Measurements from ENCODE around the gene CLDN3.
A peak's percentile ranks its signal among the peaks of the same experiment; 100 is the strongest.
"Not testable (repeated sequence)": the region's sequence is repeated elsewhere in the genome, so short reads cannot be mapped to it uniquely, and the experiment has no call there.

Gene CLDN3

GRCh38 chr7:73737491-73738219, 32.4 kb downstream of the CLDN3 start:
- DNase-seq (ENCODE audit: low read depth in 2 of 2) = no peak

GRCh38 chr7:73736885-73737284, 33.2 kb downstream of the CLDN3 start:
- no peak for DNase-seq (ENCODE audit: low read depth in 2 of 2)

- DNase-seq (ENCODE audit: low read depth in 2 of 2) = no peak
Measured at GRCh38 chr7:73735528-73735905, 34.6 kb downstream of the CLDN3 start.

- DNase-seq (ENCODE audit: low read depth in 2 of 2) = peak; percentile 70 to 75
Measured at GRCh38 chr7:73734619-73735527, 35.2 kb downstream of the CLDN3 start.

GRCh38 chr7:73732397-73732796, 37.7 kb downstream of the CLDN3 start:
- DNase-seq (ENCODE audit: low read depth in 2 of 2) = no peak

- no peak for DNase-seq (ENCODE audit: low read depth in 2 of 2)
Measured at GRCh38 chr7:73730485-73730884, 39.6 kb downstream of the CLDN3 start.

GRCh38 chr7:73728551-73728950, 41.5 kb downstream of the CLDN3 start:
- no peak for DNase-seq (ENCODE audit: low read depth in 2 of 2)

GRCh38 chr7:73727952-73728351, 42.1 kb downstream of the CLDN3 start:
- DNase-seq (ENCODE audit: low read depth in 2 of 2) = no peak

- DNase-seq (ENCODE audit: low read depth in 2 of 2) = no peak
Measured at GRCh38 chr7:73726083-73726466, 44.0 kb downstream of the CLDN3 start.

GRCh38 chr7:73723813-73724212, 46.3 kb downstream of the CLDN3 start:
- DNase-seq (ENCODE audit: low read depth in 2 of 2) = no peak

- DNase-seq (ENCODE audit: low read depth in 2 of 2) = no peak
Measured at GRCh38 chr7:73722785-73723184, 47.3 kb downstream of the CLDN3 start.

GRCh38 chr7:73722182-73722581, 47.9 kb downstream of the CLDN3 start:
- not testable (repeated sequence) for DNase-seq (ENCODE audit: low read depth in 2 of 2)

GRCh38 chr7:73721377-73721817, 48.7 kb downstream of the CLDN3 start:
- no peak for DNase-seq (ENCODE audit: low read depth in 2 of 2)

- DNase-seq (ENCODE audit: low read depth in 2 of 2) = not testable (repeated sequence)
Measured at GRCh38 chr7:73720443-73720842, 49.6 kb downstream of the CLDN3 start.

- DNase-seq (ENCODE audit: low read depth in 2 of 2) = no peak
Measured at GRCh38 chr7:73719806-73720169, 50.3 kb downstream of the CLDN3 start.
